Stimulated activated CD8-positive, alpha-beta memory T cell treated with anti-CD3 and anti-CD28 coated beads, Interleukin-4, amount 100 ng/mL, for 24 hours (primary cell): ENCODE measurements around the gene ARL6IP4.
"Not testable (repeated sequence)": the region's sequence is repeated elsewhere in the genome, so short reads cannot be mapped to it uniquely, and the experiment has no call there.

Source experiments
- DNase-seq: peaks from one replicate; pipeline ENCODE4 v3.0.0-alpha.2; 2020; ENCODE audit warnings: low read depth

The ARL6IP4 gene

DNA sequence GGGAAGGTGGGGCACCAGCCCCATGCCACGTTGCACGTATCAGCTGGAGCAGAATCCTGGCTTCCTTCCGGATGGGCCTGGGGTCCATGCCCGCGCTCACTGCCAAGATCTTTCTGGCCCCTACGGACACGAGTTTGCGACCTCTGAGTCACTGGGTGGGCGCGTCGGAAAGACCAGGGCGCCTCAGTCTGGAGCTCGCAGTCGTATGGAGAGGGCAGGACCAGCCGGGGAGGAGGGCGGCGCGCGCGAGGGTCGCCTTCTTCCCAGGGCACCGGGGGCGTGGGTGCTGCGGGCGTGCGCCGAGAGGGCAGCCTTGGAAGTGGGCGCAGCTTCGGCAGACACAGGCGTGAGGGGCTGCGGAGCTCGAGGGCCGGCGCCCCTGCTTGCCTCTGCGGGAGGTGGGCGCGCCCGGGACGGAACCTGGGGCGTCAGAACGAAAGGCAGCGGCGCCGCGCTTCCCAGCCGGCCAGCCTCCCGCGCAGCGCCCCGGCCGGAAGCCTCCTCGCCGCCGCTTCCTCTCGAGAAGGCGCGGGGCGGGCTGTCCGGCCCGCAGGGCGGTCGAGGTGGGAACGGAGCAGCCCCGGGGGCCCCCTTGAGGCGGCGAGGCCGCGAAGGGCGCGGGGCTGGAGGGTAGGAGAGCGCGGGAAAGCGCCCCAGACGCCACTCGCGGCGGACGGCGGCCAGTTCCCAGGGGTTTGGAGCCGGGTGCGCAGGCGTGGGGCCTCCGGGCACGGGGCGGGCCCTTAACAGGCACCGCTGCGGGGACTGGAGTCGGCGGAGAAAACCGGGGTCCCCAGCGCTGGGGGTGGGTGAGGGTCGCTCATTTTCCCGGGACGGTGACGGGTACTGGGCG is at the start of gene ARL6IP4:
Gene ARL6IP4 (plus strand): TSS at position 499 of the 853 bp plus-strand sequence. CDS start 459 bp downstream, outside the sequence.
- peak; percentile 55 for DNase-seq

DNA sequence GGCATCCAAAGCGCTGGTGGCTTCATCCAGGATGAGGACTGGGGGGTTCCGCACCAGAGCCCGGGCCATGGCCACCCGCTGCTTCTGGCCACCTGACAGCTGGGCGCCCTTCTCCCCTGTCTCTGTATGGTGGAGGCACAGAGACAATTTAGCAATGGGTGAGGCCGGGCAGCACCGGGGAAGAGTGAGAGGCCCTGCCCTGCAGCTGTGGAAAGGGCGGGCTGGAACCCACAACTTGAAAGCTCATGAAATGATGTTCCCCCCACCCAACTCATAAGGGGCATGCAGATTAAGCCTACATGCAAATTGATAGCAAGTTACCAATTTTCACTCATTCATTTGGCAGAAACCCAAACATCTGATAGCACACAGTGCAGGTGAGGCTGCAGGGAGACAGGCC is 48.3 kb upstream of the ARL6IP4 start:
- DNase-seq: no peak

DNA sequence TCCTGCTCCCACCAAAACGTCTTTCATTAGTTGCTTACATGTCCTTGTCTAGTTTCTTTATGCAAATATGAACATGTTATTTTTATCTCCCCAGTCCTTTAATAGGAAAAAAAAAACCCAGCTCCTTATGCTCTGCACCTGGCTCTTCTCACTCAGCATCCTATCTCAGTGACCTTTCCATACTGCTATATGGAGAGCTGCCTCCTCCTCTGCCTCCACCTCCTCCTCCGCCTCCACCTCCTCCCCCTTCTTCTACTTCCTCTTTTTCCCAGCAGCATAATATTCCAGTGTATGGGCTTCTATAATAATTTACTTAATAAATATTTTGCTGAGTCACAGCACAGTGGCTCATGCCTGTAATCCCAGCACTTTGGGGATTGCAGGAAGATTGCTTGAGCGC is 45.8 kb upstream of the ARL6IP4 start:
- no peak for DNase-seq

- no peak for DNase-seq
Observed at GRCh38 chr12:122935318-122935717, 45.2 kb upstream of the ARL6IP4 start.

DNA sequence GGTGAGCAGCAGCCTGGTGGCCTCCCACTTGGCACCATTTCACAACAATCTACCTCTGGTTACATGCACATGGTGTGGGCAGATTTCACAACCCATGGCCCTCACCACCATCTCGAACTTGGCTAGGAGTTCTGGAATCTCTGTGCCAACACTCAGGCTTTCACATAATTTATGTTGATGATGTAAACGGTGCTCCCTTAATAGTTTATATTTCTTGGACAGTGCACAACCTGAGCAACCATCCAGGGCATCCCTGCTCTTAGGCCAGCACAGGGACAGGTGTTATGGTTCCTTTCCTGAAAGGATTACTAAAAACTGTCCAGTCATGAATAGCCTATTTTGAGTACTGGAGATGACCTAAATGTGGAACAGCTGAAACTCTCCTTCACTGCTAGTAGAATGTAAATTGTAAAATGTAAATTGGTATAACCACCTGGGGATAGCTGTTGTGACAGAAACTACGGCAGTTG is 42.8 kb upstream of the ARL6IP4 start:
- DNase-seq: no peak

GRCh38 chr12:122939125-122939524 is 41.4 kb upstream of the ARL6IP4 start:
- DNase-seq: no peak

- not testable (repeated sequence) for DNase-seq
Observed at GRCh38 chr12:122941351-122941750, 39.1 kb upstream of the ARL6IP4 start.

GRCh38 chr12:122942637-122943036 is 37.8 kb upstream of the ARL6IP4 start:
- DNase-seq: no peak

DNA sequence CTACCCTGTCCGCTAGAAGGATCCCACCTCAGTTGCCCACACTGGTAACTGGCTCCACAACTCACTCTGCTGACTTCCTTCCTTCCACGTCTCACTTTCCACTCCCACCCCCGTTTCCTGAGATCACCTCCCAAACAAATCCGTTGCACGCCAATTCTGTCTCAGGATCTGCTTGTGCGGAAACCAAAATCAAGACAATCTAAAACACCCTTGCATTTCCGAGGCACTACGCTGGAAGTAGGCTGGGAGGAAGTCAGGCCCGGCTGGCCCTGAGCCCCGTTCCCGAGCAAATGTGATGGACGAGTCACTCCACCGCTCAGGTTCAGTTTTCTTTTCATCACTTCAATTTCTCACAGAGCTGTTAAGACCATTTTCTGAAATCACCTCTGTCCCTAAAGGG is 37.3 kb upstream of the ARL6IP4 start:
- no peak for DNase-seq

DNA sequence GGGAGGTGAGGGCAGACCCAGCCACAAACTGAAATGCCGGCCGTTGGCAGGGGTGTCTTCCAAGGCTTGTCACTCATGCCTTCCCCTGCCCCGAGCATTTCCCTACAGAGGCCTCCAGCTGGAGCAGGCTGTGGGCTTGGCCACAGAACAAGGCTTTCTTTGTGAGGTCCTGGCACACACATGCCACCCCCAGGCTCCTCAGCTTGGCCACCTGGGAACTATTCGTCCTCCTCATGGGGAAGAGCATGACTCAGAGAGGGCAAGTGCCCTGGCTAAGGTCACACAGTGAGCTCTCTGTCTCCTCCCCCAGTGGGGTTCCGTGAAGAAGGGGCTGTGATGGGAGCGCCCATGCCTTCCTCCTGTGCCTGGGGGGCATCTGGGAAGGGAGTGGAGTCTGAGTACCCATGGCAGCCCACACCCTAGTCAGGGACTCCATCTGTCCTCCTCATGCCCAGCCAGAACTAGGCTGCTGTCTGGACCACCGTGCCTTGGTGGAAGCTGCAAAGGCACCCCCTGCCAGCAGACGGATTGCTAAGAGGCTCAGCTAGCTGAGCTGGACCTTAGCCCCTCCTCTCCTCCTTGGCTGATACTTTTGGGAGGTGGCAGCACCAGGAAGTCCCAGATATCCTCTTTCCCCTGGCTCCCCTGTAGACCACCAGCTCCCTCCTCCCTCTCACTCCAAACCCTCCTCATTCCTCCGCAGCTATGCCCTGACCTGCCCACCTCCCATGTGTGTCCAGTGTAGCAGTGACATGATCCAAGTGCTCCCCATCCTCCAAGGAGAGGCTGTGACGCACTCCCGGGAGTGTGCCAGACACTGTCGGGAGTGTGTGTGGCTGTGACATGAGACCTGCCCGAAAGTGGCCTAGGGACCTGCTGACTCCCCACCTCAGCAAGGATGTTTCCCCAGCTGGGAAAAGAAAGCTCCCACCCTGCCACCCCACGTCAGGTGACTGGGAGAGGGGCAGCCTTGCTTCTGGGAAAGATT is 35.6 kb upstream of the ARL6IP4 start:
- no peak for DNase-seq

GRCh38 chr12:122946690-122947341 is 33.7 kb upstream of the ARL6IP4 start:
- peak; percentile 79 for DNase-seq

GRCh38 chr12:122947352-122947792 is 33.1 kb upstream of the ARL6IP4 start:
- DNase-seq: no peak

GRCh38 chr12:122948605-122949004 is 31.9 kb upstream of the ARL6IP4 start:
- no peak for DNase-seq

- DNase-seq: no peak
Observed at GRCh38 chr12:122949405-122949804, 31.1 kb upstream of the ARL6IP4 start.

DNA sequence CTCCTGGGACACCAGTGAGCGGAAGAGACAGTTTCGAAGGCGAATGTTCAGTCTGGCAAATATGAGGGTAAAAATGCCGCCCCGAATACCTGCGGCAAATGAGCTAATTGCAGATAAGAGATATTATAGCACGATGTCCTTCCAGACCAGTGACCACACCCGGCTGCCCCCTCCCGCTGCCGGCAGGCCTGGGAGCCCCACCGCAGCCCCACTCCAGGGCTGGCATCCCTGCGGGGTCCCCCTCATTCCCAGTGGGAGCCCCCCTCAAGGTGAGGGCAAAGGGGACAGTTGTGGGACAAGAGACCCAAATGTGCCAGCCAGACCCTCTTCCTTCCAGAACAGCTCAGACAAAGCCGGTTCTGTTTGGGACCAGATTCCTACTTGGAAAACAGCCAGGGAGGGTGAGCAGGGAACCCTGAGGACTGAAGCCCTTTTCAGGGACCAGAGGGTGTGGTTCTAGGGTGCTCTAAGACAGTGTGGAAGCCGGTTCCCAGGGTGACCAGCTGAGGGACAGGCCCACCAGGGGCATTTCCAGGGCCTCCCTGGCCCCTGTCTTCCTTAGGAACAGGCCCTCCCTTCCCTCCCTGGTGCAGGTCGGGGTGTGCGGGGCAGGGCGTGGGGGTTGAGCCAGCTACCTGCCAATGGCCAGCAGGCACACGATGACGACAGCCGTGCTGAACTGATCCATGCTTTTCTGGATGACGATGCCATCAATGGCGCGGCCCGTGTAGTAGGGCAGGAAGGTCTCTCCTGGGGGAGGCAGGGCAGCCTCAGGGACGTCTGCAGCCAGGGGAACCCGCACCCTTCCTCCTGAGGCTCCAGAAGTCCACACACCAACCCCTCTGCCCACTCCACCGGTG is 30.4 kb upstream of the ARL6IP4 start:
- DNase-seq: no peak

GRCh38 chr12:122951406-122951805 is 29.1 kb upstream of the ARL6IP4 start:
- DNase-seq: no peak

GRCh38 chr12:122951979-122952892 is 28.2 kb upstream of the ARL6IP4 start:
- peak; percentile 60 for DNase-seq

DNA sequence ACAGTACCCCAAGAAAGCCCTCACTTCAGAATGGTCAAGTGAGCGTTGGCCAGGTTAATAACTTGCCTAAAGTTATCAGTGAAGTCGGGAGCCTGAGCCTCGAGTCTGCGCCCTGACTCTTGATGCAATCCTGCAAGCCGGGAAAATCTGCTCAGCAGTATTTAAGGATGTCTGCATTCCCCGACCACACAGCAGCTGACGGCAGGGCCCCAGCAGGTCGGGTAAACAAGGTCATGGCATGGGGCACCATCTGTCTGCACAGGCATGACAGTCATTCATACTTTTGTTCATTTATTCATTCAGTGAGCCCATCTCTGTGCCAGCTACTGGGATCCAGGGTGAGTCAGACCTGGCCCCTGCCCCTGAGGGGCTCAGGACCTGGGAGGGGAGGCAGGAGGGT is 25.3 kb upstream of the ARL6IP4 start:
- DNase-seq: no peak

DNA sequence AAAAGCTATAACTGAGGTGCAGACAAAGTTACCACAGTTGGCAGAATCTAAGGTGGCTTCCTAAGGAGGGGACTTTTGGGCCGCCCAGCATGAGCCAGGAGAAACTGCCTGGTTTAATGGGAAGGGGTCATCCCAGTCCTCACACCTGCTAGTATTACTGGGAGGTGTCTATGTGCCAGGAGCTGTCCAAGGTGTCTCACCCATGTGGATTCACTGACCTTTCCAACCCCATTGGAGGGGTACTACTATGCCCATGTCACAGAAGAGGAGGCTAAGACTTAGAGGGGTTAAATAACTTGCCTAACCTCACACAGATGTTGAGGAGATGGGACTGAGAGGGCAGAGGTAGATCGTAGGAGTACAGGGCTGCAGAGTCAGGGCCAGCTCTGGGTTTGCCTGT is 24.4 kb upstream of the ARL6IP4 start:
- DNase-seq: no peak
